NCI-H510A (cell line): ENCODE measurements around the gene SSBP3.

Experiments
- DNase-seq: peaks from one replicate; lab custom pipeline; 2025; lab: John Stamatoyannopoulos, UW

The SSBP3 gene

DNA sequence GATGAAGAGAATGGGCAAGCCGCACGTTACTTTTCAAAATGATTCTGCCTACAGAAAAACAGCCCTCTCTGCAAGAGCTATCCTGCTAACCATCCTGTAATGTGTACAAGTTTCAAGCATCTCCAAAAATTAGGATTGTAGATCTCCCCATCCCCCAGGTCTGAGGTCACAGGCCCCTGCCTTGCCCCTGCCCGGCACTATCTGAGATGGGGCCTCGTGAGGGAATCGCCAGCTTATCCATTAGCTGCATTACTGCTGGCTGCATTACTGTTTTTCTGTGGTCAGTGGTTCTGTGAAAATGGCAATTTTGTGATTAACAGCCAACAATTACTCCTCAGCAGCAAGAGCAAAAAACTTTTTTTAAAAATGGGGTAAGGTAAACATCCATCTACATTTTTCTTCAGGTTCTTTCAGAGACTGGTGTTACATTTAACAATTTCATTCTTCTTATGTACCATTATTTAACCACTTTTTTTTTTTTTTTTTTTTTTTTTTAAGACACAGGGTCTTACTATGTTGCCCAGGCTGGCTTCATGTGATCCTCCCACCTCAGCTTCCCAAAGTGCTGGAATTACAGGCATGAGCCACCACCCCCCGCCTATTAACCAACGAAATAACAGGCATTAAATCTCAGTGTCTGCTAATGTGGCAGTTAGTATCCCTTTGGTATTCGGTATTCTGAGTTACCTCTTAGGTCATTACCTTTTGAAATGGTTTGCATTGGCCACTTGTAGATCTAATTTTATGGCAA is 122.4 kb downstream of the SSBP3 start:
- DNase-seq: no peak

DNA sequence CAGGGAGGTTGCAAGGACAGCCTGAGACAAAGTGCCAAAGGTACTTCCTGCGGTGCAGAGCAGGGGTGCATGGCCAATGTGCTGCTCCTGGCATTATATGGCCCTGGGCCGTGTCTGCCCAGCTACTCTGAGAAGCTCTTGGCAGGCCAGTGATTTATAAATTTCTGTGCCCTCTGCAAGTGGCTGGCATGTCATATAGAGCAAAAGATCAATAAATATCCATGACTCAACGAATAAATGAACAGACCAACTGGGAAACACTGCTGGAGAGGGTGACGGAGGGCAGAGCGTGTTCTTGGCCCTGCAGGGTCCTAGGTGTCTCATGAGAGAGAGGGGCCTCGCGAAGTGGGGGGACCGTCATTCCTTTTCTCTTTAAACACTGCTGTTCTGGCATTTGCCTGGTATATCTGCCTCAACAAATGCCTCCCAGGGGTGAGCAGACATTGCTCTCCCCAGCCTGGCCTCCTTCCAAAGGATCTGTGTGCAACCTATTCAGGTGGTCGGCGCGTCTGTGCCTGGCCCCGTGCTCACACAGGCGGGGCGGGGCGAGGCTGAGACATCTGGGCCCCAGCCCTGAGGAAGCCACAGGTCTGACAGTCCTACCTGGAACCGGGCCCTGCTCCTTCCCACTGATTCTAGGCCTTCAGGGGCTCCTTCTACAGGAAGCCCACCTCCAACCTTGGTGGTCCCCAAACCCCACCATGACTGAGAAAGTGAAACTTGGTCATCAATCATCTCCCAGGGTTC is 123.9 kb downstream of the SSBP3 start:
- no peak for DNase-seq

DNA sequence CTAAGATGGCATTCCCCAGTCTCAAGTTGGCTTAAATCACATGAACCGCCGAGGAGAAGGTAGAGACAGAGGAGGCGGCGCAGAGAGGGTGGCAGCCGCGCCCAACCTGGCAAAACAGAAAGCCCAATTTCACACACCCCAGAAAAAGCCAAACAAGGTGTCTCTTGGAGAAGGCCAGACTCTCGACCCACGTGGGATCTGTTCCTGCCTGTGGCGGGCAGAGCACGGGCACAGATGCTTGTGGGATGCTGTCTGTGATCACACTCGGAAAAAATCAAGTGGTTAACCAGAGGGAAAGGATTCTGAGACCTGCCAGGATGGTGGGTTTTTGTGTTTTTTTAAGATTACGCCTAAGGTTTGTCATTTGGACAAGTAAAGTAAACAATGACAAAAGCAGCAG is 125.5 kb downstream of the SSBP3 start:
- no peak for DNase-seq

DNA sequence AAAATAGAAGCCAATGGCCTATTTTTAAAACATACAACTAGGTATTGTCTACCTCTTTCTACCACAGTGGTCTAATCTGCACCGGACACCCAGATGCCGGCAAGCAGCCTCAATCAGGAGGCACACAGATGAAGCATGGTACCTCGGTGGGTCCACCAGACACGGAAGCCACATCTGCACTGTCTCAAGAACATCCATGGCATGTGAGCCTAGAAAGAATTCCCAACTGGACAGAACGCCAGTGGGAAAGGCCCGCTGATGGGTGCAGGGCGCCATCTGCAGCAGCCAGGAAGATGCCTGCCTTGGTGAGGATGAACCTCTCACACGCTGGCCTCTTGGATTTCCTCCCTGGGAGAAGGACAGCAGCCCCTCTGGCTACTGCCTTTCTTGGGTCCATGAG is 126.7 kb downstream of the SSBP3 start:
- no peak for DNase-seq

DNA sequence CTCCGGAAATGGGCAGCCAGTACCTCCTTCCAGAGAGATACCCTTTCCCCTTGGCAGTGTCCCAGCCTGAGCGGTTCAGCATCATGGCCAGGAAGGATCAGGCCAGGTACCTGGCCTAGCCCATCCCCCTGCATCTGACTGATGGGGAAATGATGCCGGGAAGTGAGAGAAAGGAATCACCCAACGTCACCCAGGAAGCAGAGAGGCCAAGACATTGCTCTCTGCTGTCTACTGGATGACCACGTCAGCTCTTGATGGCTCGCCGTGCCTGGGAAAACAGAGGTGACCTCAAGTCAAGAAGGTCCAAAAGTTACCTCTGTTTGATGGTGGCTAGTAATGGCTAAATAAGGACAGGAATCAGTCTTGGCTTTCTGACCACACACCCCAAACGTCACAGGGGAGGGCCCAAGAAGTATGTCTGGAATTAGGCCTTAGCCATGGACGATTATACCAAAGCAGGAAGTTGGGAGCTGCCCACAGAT is 127.2 kb downstream of the SSBP3 start:
- DNase-seq: no peak

DNA sequence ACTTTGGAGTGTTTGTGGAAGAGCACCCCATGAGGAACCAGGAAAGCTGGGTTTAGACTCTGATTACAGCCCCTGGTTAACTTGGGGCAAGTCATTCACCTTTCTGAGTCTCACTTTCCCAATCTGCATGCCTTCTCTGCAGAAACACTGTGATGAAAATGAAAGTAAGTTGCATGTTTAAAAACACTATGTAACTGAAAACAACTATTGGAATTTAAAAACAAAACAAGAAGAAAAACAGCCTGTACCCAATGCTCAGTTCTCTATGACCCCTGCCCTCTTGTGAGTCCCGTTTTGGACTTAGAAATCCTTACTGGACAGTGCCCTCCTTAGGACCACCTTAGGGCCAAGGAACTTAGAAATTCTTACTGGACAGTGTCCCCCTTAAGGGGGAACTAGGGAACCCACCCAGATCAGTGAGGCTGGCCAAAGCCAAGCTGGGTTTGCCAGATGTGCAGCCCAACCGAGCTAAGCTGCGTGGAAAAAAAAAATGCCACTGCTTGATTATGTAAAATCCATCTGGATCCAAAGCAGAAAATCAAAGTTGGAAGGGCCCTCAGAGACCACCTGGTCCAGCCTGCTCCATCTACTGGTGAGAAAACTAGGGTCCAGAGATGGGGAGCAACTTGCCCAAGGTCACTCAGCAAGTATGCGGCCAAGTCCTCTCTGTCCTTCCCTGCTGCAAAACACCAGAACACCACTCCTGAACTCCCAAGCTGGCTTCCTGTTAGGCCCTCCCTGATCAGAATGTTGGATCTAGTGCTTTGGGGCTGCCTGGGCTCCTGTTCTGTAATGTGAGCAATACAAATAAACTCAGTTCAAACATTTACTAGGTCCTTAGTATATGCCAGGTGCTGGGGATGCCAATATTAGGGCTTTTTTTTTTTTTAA is 128.5 kb downstream of the SSBP3 start:
- DNase-seq: no peak

DNA sequence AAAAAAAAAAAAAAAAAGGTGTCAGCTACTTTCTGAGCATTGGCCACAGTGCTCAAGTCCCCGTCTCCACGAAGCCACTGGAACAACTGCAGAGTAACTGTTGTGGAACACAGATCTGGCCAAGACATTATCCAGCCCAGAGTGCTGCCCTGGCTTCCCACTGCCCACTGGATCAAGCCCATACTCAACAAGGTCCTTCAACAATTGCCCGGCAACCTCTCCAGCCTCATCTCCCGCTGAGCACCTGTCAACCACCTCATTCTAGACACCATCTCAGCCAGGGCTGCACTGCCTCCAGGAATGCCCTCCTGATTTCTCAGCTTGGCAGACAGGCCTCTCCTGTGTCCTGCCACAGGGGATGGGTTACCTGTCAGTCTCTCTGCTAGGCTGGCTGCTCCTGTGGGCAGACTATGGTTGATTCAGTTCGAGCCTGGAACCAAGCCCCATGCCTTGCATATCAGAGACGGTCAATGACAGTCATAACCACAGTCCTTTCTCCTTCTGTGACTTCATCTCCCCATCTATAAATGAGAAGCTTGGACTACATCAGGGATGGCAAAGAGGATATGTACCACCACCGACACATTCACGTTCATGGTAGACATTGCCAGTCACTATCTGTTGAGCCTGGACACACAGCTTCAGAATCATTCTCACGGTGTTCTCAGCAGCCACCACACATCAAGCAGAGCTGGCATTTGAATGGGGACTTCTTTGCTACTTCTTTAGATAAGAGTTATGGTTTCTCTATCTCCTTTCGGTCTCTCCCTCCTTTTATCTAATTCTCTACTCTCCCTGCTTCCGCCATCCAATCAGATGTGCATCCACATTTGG is 129.4 kb downstream of the SSBP3 start:
- DNase-seq: no peak

DNA sequence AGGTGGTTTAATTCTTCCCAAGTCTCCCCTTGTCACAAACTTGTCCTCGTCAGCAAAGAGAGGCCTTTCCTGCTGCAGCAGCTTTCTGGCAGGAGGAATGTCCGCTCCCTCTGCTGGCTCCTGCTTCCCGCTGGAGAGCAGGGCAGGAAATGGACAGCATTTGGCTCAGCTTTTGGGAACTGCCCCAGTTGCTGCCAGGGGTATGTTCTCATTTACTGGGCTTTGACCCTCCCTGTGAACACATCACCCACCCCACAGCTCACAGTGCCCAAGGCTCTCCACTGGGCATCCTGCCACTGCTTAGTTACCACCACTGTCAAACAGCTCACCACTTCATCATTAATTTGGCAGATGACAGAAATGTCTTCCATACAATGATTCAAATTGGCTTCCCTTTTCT is 130.8 kb downstream of the SSBP3 start:
- no peak for DNase-seq

DNA sequence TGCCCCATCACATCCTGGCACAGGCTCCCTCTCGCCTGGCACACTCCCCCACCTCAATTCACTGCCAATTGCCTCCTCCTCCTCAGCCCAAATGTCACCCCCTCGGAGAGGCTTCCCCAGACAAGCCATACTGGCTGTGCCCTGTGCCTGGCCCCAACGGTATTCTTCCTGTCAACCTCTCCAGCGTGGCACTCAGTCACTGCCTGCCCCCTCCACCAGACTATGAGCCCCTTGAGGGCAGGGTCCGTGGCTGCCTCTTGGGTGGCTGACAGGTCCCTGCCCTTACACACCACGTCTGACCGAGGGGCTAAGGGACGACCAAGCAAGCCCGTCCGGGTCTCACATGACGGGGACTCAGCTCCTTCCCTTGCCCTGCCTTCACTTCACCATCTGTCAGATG is 131.3 kb downstream of the SSBP3 start:
- no peak for DNase-seq

DNA sequence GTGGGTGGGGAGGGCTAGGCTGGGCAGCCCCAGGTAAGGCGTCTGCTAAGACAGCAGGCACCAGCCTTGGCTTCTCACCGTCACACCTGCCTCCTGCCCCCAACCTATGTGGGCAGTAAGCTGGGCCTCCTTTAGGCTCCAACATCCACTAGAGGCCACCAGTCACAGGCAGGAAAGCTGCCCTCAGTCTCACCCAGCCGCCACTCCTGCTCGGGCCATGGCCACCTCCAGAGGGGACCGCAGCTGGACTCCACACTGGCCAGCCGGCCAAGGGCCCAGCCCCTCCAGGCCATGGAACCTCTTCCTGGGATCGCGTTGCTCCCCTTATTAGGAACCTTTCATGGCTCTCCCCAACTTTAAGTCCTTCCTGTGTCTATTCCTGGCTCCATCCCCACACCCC is 131.7 kb downstream of the SSBP3 start:
- DNase-seq: no peak

DNA sequence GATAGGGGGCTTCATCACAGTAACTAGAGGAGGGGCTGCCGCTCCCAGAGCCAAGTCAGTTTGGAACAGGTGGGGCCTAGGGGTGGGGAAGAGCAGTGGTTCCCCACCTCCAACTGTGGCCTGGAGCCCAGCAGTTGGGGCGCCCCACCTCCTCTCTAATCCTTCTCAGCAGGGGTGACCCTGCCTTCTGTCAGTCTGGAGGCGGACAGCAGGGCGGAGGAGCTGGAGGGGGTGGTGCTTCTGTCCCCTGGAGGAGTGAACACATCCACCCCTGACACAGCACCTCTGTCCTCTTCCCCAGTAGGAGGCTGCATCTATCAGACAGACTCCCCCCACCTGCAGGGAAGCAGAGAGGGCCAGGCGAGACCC is 132.4 kb downstream of the SSBP3 start:
- DNase-seq: no peak

DNA sequence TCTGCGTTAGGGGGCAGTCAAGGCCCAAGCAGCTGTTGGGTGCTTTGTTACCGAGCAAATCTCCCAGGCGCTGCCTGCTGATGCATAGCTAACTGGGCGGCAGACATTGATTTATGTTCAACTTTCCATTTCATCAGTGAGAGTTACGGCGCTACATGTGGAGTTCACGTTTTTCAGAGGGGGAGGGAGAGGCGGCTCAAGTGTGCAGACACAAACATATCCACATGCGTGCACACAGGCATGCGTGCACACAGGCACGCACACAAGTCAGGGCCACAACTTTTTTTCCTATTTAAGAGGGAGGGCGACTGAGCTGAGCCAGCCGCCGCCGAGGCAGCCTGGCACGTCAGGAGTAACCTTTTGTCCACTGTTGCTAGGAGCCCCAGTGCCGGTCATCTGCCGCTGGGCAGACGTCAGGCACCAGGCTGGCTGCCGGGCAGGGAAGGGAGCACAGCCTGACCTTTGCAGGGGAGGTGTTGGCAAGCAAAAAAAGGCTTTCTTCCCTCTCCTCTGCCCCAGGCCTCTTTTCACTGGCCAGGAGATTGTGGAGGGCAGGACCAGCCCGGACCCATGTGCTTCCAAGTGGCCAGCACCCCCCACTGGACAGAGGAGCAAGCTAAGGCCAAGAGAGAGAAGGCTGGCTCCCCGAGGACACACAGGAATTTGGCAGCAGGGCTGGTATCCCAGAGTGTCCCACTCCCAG is 133.0 kb downstream of the SSBP3 start:
- peak; percentile 88 for DNase-seq

DNA sequence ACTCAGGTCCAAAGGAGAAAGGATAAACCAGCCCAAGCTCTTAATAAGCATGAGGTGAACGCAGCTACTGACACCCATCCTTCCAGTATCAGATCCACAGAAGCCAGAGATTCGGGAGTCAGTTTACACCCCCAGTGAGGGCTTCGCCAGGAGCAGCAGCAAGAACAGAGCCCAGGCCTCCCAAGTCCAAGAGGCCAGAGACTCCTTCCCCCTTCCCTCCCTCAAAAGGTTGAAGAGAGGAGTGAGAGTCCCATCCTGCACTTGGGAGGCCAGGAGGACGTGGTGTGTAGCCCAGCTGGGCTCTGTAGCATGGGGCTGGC is 133.5 kb downstream of the SSBP3 start:
- no peak for DNase-seq

DNA sequence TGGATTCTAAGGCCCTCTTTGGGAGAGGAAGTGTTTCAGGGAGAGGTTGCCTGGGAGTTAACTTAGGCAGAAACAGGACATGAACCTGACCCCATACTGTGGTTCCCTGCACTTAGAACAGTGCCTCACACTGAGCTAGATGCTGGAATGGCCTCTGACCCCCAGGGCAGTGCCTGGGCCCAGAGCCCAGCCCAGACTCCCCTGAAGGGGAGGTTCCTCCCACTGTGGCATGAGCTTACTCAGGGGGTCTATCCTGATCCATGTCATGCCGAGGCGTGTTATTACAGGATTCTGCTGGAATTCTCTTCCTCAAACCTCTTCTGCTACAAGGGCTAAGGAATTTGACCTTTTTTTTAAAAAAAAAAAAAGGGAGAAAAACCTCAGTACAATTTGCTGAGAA is 134.1 kb downstream of the SSBP3 start:
- DNase-seq: no peak

DNA sequence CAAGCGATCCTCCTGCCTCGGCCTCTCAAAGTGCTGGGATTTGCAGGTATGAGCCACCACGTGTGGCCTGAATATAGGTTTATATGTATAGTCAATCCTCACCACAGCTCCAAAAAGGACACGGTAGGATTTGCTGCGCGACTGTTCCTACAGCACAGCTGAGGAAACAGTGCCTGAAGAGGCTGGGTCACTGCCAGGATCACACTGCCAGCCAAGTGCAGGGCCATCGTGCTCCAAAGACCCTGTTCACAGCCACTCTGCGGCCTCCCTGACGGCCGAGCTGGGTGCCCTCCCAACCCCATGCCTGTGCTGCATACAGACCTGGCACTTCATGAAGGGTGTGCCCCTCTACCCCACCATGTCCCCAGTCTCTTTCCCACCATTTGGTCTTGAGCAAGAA is 134.9 kb downstream of the SSBP3 start:
- no peak for DNase-seq

DNA sequence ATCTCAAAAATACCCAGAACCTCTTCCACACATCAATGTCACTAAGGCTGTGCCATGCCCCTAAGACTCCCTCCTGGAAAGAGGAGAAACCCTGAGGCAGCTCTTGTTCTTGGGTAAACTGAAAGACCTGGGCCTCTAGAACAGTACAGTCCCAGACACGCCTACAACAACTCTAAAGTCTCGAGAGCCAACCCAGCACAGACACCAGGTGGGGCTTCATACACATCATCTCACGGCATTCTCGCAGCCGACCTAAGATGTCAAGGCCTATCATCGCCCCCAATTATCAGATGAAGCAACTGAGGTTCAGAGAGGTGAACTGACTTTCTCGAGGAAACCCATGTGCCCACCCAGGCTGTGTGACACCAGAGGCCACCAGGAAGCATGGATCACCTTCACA is 135.7 kb downstream of the SSBP3 start:
- no peak for DNase-seq

DNA sequence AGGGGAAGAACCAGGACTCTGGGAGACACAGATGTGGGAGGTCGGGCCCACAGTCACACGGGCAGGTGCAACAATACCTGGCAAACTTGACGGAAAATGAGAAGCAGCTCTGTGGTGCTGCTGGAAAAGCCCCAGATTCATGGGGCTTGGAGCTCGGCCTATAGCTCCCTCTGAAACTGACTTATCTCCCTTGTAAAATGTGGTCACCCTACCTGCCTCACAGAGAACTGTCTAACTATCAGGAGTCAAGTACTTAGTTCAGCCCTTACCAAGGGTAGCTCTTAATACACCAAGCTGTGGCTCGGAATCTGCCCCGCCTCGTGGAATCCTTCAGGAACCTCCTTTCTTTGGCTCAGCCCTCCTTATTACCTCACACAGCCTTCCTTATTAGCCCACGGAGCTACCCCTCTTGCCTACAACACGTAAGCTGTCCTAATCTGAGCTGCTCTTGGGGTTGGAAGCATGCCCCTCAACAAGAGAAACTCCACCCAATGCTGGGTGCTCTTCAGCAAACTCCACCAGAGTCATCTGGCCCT is 137.4 kb downstream of the SSBP3 start:
- no peak for DNase-seq

DNA sequence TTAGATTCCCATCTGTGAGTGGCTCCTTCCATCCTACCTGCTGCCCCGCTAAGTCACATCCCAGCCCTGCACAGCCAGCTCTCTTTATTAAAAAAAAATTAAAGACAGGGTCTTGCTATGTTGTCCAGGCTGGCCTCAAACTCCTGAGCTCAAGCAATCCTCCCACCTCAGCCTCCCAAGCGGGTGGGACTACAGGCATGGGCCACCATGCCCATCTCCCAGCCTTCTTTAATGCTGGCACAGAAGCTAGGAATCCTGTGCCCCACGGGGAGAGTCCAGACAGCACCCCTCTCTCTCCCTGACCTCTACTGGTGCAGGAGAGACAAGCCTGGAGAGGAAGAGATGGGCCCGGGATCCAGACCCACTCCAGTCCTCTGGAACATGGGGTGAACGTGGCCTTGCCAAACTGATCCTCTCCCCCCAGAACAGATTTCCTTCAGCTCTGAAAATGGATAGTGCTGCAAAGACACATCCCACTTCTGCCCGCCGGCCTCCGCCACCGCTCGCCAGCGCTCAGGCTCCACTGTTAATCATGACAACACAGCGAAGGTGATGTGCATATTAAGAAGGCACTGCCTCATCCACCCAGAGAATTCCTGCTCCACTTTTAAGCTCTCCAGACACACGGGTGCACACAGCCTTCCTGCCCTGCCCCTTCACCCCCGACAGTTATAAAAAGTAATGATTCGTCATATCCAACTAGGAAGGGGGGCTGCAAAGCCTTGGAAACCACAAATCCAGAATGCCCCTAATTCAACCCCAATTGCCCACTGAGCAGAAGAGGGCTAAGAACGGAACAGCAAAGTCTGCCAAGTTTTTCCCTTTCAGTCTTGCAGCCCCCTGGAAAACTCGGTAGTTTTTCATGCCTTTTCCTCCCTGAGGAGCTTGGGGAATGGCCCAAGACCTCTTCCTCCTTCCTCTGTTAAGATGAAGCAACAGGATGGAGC is 138.1 kb downstream of the SSBP3 start:
- no peak for DNase-seq

DNA sequence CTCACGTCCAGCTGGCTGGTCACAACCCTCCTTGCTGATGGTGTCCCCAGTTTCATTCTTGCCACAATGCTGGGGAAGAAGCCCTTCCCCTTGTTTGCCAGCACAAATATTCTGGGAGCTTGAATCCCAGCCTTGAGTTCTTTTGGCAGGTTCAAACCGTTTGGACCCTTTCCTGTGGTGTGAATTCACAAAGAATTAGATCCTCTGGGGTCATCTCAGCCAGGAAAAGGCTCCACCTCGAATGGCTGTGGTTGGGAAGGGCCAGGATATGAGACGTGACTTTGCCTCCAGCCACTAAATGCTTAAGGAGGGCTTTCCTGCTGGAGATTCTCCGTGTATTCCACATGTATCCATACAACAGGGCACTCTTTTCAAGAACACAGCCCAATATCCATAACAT is 139.3 kb downstream of the SSBP3 start:
- DNase-seq: no peak

DNA sequence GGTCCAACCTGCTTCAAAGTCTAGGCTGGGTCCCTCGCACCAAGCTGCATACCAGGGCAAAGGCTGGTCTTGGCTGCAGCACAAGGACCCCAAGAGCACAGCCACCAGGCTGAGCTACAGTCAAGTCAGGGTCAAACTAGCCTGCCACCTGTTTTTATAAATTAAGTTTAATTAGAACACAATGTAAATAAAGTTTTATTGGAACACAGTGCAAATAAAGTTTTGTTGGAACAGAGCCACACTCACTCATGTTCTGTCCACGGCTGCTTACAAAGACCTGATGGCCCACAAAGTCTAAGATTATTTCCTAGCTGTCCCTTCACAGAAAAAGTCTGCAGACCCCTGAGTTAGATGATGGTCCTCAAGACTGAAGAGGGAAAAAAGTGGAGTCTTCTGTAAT is 140.0 kb downstream of the SSBP3 start:
- DNase-seq: no peak
